ENCODE measurements around the gene LMX1B.

DNA sequence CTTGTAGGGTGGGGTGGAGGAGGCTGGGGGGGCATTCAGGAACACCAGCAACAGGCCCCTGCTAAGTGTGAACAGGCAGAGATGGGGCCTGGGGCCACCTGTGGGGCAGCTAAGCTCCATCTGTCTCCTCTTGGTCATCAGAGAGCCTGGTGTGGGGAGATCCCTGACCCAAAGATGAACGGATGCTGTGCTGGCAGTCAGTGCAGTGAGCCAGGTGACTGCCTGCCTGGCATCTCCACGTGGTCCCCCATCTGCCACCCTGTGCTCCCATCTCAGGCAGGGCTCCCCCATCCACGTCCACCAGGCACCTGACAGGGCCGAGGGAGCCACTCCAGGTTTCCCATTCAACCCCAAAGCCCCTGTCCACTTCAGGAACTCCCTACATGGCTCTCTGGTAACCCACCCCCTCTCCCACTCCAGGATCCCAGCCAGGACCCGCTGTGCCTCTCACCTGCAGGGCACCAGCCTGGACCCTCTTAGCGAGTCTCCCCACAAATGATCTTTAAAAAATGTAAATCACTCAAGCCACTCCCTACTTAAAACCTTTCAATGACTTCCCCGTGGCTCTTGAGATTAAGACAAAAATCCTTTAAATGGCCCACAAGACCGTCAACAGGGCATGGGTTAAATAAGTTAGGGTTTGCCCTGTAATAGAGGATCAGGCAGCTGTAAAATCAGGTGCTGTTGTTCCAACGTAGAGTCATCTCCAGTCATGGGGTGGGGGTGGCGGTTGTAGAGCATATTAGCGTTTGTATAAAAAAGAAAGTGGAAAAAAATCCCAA, 60.8 kb downstream of the LMX1B start:
- TF ChIP-seq, protein P1, sequence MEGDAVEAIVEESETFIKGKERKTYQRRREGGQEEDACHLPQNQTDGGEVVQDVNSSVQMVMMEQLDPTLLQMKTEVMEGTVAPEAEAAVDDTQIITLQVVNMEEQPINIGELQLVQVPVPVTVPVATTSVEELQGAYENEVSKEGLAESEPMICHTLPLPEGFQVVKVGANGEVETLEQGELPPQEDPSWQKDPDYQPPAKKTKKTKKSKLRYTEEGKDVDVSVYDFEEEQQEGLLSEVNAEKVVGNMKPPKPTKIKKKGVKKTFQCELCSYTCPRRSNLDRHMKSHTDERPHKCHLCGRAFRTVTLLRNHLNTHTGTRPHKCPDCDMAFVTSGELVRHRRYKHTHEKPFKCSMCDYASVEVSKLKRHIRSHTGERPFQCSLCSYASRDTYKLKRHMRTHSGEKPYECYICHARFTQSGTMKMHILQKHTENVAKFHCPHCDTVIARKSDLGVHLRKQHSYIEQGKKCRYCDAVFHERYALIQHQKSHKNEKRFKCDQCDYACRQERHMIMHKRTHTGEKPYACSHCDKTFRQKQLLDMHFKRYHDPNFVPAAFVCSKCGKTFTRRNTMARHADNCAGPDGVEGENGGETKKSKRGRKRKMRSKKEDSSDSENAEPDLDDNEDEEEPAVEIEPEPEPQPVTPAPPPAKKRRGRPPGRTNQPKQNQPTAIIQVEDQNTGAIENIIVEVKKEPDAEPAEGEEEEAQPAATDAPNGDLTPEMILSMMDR (IDR thresholded peaks at IDR 0.05; ENCODE audit: insufficient read depth, low read length), result no peak
- TF ChIP-seq, protein P2, sequence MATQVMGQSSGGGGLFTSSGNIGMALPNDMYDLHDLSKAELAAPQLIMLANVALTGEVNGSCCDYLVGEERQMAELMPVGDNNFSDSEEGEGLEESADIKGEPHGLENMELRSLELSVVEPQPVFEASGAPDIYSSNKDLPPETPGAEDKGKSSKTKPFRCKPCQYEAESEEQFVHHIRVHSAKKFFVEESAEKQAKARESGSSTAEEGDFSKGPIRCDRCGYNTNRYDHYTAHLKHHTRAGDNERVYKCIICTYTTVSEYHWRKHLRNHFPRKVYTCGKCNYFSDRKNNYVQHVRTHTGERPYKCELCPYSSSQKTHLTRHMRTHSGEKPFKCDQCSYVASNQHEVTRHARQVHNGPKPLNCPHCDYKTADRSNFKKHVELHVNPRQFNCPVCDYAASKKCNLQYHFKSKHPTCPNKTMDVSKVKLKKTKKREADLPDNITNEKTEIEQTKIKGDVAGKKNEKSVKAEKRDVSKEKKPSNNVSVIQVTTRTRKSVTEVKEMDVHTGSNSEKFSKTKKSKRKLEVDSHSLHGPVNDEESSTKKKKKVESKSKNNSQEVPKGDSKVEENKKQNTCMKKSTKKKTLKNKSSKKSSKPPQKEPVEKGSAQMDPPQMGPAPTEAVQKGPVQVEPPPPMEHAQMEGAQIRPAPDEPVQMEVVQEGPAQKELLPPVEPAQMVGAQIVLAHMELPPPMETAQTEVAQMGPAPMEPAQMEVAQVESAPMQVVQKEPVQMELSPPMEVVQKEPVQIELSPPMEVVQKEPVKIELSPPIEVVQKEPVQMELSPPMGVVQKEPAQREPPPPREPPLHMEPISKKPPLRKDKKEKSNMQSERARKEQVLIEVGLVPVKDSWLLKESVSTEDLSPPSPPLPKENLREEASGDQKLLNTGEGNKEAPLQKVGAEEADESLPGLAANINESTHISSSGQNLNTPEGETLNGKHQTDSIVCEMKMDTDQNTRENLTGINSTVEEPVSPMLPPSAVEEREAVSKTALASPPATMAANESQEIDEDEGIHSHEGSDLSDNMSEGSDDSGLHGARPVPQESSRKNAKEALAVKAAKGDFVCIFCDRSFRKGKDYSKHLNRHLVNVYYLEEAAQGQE (IDR thresholded peaks at IDR 0.05; ENCODE audit: insufficient replicate concordance, low read depth), result no peak
- TF ChIP-seq POLR2AphosphoS5 (IDR thresholded peaks at IDR 0.05; ENCODE audit: low read depth), result no peak
- TF ChIP-seq GABPA (IDR thresholded peaks at IDR 0.05; ENCODE audit: low read depth), result no peak
- TF ChIP-seq SPI1 (IDR thresholded peaks at IDR 0.05; ENCODE audit: borderline replicate concordance, low read depth), result no peak
